NCI-H69 (cell line): ENCODE data around the gene GANAB.
"Not testable (repeated sequence)": the region's sequence is repeated elsewhere in the genome, so short reads cannot be mapped to it uniquely, and the experiment has no call there.

Experiments used
- DNase-seq: peaks from one replicate; lab custom pipeline; 2025; lab: John Stamatoyannopoulos, UW

The GANAB gene

GRCh38 chr11:62645946-62646824, at the start of gene GANAB:
TSS of gene GANAB (minus strand) at chr11:62646613. CDS start at chr11:62646599, 14 bp downstream.
- peak; percentile 99 for DNase-seq

DNA sequence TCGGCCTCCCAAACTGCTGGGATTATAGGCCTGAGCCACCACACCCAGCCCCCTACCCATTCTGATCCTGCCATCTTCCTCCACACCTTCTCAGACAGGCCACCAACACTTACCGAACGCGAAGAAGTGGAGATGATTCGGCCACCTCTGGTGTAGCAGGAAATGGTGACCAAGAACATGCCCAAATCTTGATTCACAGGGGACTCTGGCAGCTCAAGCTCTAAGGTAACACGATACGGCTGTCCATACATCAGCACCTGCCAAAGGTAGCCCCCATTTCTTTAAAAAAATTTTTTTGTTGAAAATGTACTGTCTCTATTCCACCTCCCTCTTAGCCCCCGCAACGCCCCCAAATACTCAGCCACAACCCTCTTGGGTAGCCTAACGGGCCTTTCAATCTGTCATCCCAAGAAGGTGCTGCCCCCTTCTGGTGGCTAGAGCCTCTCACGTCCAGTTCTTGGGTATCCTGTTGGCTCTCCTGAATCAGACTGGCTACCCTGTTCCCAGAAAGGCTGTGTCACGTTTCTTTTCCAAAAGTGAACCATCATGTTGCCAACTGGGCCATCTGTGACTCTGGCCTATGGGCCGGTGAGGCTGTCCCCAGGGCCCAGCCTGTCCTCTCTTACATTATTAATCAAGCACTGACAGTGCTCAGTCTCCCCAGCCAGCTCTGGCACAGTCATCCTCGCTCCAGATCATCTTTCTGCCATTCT, 48.2 kb upstream of the GANAB start:
- peak; percentile 85 for DNase-seq

- DNase-seq, result not testable (repeated sequence)
Measured at GRCh38 chr11:62693624-62694023, 47.2 kb upstream of the GANAB start.

DNA sequence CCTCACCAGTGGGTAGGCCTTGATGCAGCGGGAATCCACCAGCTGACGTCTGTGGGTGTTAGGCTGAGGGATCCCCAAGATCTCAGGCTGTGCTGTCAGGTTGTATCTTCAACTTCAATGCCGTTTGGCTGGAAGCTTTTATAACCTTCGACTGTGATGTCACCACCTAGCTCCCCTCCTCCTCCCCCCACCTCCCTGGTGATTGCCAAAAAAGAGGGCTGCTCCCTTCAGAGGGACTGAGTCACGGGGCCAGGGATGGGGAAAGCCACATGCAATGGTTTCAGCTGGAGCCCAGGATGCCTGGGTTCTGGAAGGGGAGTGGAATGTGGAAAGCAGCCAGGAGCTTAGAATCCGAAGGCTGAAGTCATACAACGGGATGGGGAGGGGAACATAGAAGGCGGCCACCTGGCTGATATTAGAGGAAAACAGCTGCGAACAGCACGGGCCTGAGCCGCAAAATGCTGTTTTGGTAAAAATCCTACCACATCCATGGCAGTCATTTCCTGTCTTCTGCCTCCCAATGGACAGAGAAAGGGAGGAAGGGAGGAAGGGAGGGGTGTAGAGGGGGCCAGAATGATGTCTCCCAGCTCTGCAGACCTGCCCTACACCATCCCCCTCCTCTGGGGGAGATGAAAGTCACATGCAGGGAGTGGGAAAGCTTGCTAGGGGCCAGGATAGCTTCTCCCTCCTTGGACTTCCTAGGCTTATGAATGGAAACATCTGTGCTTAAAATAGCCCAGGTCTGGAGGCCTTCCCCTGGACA, 43.2 kb upstream of the GANAB start, which contains the start of gene LRRN4CL:
Gene LRRN4CL (minus strand): TSS at position 110 of the 763 bp plus-strand sequence. CDS start 1,022 bp downstream, outside the sequence.
- DNase-seq, result no peak

- no peak for DNase-seq
Measured at GRCh38 chr11:62688491-62688890, 42.1 kb upstream of the GANAB start.

DNA sequence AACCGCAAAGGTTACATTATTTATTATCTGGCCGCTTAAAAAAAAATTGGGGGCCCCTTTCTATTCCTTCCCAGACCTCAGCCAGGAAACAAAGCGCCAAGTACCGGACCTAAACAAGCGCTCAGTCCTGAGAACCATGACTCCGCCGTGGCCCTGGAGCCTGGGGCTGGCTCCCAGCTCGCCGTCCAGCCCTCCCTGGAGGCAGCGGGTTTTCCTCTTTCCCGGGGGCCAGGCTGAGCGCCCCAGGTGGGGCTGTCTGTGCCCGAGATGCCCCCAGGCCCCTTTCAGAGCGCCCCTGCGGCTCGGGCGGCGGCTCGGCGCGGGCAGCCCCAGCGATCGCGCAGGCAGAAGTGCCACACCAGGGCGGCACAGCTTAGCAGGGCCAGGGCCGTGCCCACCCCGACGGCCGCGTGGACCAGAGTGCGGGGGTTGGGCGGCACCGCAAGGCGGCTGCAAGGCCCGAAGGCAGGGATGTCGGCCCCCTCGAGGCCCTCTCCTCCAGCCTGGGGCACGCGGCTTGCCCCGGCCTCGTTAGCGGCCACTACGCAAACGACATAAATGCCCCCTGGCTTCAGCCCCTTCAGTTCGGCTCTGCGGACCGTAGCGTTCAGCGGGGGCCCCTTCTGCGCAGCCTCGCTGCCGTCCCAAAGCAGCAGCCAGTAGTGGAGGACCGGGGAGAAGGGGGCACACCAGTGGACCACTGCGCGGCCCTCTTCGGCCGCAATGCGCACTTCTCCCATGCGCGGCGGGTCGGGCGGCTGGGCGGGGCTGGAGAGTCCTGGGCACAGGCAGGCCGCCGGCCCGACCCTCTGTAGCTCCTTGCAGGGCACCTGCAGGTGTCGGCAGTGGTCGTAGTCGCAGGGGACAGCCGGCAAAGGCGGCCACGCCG, 41.3 kb upstream of the GANAB start:
- peak; percentile 47 for DNase-seq

DNA sequence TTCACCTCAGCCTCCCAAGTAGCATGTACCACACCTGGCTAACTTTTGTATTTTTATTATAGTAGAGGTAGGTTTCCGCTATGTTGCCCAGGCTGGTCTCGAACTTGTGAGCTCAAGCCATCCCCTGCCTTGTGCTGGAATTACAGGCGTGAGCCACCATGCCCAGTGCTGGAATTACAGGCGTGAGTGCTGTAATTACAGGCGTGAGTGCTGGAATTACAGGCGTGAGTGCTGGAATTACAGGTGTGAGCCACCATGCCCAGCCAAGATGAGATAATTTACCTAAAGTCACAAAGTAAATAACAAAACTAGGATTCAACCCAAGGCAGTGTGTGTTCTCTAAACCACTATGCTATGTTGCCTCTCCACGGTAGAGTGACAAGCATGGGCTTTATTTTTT, 36.1 kb upstream of the GANAB start:
- DNase-seq, result peak; percentile 47

GRCh38 chr11:62680825-62681240, 34.4 kb upstream of the GANAB start:
- peak; percentile 75 for DNase-seq

GRCh38 chr11:62678770-62679696, 32.6 kb upstream of the GANAB start, which contains the start of gene UBXN1:
TSS of gene UBXN1 (minus strand) at chr11:62679073. CDS start at chr11:62678923, 150 bp downstream.
- DNase-seq, result peak; percentile 93

- DNase-seq, result no peak
Measured at GRCh38 chr11:62678433-62678769, 32.0 kb upstream of the GANAB start.

- no peak for DNase-seq
Measured at GRCh38 chr11:62677714-62678113, 31.3 kb upstream of the GANAB start.

- DNase-seq, result no peak
Measured at GRCh38 chr11:62677156-62677555, 30.7 kb upstream of the GANAB start.

GRCh38 chr11:62676698-62677097, 30.3 kb upstream of the GANAB start:
- DNase-seq, result peak; percentile 22

GRCh38 chr11:62675415-62675814, 29.0 kb upstream of the GANAB start:
- not testable (repeated sequence) for DNase-seq

DNA sequence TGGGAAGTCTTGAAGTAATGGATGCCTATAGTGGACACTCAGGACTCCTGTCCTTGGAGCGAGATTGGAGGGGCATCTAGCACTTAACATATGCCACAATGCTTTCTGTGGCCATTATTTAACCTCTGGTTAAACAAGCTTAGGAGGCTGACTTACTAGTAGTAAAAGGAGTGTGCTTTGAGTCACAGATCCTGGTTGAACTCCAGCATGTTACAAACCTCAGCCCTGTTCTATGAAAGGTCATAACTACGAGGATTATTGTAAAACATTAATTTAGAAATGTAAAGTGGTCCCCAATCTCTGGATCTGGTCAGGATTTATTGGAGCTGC, 26.7 kb upstream of the GANAB start:
- no peak for DNase-seq

- DNase-seq, result peak; percentile 96
Measured at GRCh38 chr11:62671608-62672389, 25.4 kb upstream of the GANAB start, which contains the start of the genes LBHD1 and UQCC3. TSS of gene LBHD1 (minus strand) at chr11:62672267. CDS start at chr11:62670031, 2,236 bp downstream. TSS of gene UQCC3 (plus strand) at chr11:62671673. CDS start at chr11:62671746, 73 bp downstream.

DNA sequence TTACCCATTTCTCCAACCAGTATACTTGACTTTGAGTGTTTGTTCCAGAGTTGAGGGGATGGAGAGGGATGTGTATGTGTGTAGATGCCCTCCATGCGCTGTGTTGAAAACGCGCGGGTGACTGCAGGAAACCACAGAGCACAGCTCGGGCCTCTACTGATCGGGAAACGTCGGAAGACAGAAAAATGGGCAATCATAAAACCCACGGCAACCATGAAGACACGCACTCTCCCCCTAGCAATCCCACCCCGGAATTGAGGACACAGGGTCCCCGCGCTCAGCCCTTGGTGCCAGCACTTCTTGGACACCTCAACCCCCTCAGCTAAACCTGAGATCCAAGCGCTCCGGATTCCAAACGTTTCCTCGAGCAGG, 24.8 kb upstream of the GANAB start:
- no peak for DNase-seq

GRCh38 chr11:62669420-62670161, 23.2 kb upstream of the GANAB start:
- peak; percentile 45 for DNase-seq
